Measurements from ENCODE around the gene PSG11. TPM values are rescaled to one million over a fixed set of nuclear protein-coding genes. Genes with fewer than 3 reads are reported as not detected.
"Not testable (repeated sequence)": the region's sequence is repeated elsewhere in the genome, so short reads cannot be mapped to it uniquely, and the experiment has no call there.

Gene PSG11
- 0.43 TPM in 1 of 2 replicates, not detected in the other for total RNA-seq

DNA sequence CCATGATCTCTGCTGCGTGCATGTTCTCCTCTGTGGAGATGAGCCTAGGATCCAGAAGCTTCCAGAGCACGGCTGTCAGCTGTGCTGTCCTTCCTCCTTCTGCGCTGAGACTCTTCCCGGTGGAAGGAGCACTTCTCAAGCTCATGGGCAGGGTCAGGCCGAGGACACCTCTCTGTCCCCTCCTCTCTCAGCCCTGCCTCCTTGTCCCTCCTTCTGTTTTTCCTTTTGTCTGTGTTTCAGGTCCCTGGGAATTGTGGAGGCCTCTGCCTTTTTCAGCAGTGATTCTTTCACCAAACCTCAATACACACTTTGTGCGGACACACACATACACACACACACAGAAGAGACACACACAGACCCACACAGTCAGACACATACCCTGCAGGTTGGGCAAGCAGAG is at the start of gene PSG11:
Gene PSG11 (minus strand): TSS at position 101 of the 400 bp plus-strand sequence. CDS start 97 bp downstream, at position 4.
- not testable (repeated sequence) for H3K4me3 ChIP-seq (ENCODE audit: low read depth, low read length); DNase-seq (ENCODE audit: low read depth)

DNA sequence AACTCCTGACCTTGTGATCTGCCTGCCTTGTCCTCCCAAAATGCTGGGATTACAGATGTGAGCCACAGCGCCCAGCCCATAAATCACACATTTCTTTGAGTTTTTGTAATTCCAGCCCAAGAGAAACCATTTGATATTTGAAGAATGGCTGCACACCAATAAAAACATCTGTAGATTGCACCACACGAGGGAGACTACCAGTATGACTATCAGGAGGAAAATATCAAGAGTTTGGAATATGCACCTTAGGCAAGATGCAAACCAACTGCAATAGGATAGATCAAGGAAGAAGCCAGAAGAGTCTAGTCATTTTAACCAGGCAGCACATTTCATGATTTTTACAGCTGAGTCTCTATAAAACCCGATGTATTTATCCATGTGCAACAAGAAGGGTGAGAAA is 36.1 kb upstream of the PSG11 start:
- DNase-seq (ENCODE audit: low read depth); H3K4me3 ChIP-seq (ENCODE audit: low read depth, low read length): not testable (repeated sequence)

DNA sequence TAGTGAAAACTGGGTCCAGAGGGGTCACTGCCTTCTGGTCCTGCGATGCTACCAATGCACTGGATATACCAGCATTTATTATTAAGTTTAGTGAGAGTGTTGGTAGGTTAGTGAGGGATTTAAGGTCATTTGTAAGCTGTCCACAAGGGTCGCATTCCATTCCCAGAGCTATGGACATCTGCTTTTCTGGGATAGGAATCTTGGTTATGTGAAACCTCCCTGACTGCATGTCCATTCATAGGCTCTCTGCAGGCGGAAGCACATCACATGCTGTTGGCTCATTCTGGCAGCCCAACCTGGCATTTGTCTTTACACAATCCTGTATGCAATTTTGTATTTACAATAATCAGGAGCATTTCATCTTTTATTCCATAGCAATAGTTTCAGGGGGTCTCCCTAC is 35.1 kb upstream of the PSG11 start:
- not testable (repeated sequence) for H3K4me3 ChIP-seq (ENCODE audit: low read depth, low read length)
- DNase-seq (ENCODE audit: low read depth): peak; percentile 32

DNA sequence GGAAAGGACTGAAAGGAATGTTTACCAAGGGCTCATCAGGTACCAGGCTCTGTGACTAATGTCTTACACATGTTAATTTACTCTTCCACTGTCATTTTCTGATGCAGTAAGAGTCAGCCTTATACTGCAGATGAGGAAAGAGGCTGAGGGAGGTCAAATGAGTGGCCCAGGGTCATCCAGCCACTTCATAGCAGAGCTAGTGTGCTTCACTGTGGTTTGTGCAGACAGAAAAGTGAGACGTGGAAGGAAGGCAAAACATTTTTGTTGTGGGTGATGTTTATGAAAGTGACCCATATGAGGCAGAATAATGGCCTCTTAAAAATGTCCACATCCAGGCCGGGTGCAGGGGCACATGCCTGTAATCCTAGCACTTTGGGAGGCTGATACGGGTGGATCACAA is 34.0 kb upstream of the PSG11 start:
- not testable (repeated sequence) for H3K4me3 ChIP-seq (ENCODE audit: low read depth, low read length)
- DNase-seq (ENCODE audit: low read depth): peak; percentile 47

DNA sequence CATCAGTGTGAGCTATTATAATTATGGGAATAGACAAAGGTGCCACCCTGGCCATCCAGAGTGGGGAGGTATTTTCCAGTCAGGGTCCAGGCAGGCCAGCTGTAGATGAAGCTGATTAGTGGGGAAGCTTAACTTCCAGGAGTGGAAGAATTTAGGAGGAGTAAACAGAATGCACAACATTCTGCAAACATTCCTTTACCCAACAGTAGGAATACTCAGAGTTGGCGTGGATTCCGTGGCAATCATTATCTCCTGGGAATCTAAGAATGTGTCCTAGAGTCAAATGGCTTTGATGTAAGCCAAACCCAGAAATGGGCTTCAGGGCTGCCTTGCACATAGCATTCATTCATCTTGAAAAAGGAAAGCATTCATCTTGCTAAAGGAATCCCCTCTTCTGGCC is 33.2 kb upstream of the PSG11 start:
- not testable (repeated sequence) for H3K4me3 ChIP-seq (ENCODE audit: low read depth, low read length)
- peak; percentile 32 for DNase-seq (ENCODE audit: low read depth)

DNA sequence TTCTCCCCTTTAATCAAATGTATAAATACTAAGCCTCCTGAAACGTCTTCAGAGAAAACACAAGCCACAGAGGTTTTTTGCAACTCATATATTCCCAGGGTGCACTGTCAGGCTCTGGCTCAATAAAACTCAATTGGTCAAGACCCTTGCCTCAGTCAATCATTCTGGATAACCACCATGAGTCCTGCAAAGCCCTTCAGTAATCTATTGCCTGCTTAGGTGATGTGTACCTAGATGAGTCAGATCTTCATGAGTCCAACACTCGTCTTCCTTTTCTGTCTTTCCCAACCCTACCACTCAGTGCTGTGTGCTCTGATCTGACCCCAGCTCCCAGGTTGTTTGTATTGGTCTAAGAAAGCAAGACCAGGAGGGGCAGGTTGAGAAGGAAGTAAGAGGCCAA is 32.2 kb upstream of the PSG11 start:
- not testable (repeated sequence) for DNase-seq (ENCODE audit: low read depth); H3K4me3 ChIP-seq (ENCODE audit: low read depth, low read length)

DNA sequence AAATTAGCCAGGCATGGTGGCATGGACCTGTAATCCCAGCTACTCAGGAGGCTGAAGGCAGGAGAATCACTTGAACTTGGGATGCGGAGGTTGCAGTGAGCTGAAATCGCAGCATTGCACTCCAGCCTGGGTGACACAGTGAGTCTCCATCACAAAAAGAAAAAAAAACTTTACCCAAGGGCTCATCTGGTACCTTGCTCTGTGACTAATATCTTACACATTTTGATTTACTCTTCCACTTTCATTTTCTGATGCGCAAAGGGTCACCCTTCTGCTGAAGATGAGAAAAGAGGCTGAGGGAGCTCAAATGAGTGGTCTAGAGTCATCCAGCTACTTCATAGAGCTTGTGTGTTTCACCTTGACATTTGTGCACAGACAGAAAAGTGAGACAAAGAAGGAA is 21.7 kb upstream of the PSG11 start:
- DNase-seq (ENCODE audit: low read depth); H3K4me3 ChIP-seq (ENCODE audit: low read depth, low read length): not testable (repeated sequence)

DNA sequence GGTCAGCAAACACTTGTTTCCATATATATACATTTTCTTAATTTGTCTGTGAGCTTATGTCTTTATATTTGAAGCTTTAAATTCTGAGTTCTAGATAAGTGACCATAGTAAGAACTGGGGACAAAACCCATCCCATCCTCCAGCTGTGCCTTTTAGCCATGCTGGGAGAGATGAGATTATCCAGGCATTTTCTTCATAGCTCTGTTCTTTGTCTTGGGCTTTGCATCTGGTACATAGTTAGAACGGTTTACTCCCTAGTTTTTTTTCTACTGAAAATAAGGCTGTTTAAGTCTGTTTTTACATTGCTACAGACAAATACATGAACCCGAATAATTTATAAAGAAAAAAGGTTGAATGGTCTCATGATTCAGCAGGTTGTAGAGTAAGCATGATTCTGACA is 20.3 kb upstream of the PSG11 start:
- DNase-seq (ENCODE audit: low read depth); H3K4me3 ChIP-seq (ENCODE audit: low read depth, low read length): not testable (repeated sequence)

DNA sequence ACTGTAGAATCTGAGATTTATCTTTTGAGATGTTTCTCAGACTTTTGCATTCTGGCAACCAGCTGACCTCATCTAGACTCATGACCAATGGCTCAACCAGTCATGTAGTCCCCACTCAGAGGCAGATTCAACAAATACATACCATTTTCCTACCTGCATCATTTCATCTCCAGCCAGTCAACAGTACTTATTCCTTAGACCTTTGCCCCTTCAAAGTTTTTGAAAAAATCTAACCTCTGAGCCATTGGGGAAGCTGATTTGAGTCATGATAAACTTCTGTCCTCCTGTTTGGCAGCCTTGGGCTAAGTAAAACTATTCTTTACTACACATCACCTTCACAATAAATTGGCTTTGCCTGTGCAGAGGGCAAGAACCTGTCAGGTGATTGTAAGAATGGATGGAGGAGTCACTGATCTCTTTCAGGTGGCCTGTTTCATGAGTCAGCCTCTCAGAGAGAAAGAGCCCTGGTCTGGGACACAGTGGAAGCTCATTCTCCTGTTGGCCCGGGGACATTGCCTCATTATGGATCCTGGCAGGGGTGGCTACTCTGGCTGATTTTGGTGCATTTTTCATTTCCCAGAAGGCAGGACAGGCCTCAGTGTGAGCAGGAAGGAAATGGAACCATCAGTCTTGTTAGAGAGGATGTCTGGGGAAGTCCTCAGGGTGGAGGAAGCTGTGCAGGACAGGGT is 17.4 kb upstream of the PSG11 start:
- DNase-seq (ENCODE audit: low read depth); H3K4me3 ChIP-seq (ENCODE audit: low read depth, low read length): not testable (repeated sequence)

DNA sequence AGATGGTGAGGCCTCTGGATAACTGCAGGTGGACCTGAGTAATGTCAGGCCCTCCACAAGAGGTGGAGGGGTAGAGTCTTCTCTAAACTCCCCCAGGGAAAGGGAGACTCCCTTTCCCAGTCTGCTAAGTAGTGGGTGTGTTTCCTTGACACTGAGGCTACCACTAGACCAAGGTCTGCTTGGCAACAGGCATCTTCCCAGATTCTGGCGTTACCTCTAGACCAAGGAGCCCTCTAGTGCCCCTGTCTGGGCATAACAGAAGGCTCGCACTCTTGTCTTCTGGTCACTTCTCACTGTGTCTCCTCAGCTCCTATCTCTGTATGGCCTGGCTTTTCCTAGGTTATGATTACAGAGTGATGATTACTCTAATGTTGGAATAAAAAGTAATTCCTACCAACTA is 5.4 kb upstream of the PSG11 start:
- TF ChIP-seq, protein P1, sequence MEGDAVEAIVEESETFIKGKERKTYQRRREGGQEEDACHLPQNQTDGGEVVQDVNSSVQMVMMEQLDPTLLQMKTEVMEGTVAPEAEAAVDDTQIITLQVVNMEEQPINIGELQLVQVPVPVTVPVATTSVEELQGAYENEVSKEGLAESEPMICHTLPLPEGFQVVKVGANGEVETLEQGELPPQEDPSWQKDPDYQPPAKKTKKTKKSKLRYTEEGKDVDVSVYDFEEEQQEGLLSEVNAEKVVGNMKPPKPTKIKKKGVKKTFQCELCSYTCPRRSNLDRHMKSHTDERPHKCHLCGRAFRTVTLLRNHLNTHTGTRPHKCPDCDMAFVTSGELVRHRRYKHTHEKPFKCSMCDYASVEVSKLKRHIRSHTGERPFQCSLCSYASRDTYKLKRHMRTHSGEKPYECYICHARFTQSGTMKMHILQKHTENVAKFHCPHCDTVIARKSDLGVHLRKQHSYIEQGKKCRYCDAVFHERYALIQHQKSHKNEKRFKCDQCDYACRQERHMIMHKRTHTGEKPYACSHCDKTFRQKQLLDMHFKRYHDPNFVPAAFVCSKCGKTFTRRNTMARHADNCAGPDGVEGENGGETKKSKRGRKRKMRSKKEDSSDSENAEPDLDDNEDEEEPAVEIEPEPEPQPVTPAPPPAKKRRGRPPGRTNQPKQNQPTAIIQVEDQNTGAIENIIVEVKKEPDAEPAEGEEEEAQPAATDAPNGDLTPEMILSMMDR (IDR thresholded peaks at IDR 0.05; ENCODE audit: insufficient read depth, low read depth, low read length): peak; percentile 55
- DNase-seq (ENCODE audit: low read depth): peak; percentile 50
- H3K4me3 ChIP-seq (ENCODE audit: low read depth, low read length): not testable (repeated sequence)

DNA sequence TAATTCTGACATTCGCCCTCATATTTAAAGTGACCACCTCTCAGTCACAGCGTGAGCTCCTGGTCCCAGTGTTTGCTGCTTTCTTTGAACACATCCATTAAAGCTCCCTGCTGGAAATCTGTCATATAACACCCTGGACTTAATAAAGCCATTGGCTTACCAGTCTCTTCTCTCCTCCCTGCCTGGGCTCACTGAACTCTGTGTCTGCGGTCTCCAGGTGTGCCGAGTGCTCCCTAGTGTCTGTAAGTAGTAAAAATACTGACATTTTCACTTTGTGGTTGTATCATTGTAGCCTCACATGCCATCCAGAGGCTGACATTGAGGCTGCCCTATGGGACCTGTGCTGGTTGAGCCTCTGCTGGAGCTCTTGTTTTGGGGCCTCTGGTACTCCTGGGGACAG is 2.6 kb upstream of the PSG11 start:
- no peak overlapping the region for H3K4me3 ChIP-seq (ENCODE audit: low read depth, low read length)
- TF ChIP-seq, protein P1 (IDR thresholded peaks at IDR 0.05; ENCODE audit: insufficient read depth, low read depth, low read length): no peak
- no peak for DNase-seq (ENCODE audit: low read depth)

DNA sequence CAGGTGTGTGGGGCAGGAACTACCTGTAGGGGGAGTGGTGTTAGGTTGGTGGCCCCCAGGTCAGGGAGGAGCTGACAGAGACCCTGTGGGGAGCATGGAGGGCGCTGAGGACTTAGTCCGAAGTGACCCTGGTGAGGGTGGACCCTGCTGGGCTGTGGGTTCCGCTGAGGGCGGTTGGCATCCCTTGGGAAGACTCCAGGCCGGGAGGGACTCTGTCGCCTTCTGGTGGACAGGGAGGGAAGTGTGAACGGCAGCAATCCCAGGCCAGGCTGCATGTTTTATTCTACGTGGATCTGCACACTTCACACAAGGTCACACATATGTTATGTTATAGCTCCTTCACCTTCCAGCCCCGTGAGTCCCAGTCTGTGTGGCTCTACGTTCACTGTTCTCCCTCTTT is 1.7 kb upstream of the PSG11 start:
- TF ChIP-seq, protein P1 (IDR thresholded peaks at IDR 0.05; ENCODE audit: insufficient read depth, low read depth, low read length): peak; percentile 42
- not testable (repeated sequence) for DNase-seq (ENCODE audit: low read depth); H3K4me3 ChIP-seq (ENCODE audit: low read depth, low read length)

DNA sequence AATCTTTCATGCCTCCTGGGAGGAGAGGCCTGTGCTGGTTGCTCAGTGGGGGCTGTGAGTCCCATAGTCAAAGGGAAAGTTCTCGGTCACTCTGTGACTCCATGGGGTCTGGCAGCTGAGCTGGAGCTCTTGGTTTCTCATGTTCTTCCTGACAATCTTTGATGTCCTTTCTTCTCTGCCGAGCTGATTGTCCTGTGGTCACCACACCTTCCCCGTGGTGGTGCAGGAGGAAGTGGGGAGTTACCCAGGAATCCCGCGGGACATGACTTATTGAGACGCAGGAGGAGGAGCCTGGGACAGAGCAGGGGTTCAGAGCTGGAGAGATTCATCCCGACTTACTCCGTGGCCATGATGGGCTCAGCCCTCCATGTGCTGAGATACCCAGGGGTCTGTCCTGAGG is 792 bp upstream of the PSG11 start:
- not testable (repeated sequence) for H3K4me3 ChIP-seq (ENCODE audit: low read depth, low read length); DNase-seq (ENCODE audit: low read depth)

DNA sequence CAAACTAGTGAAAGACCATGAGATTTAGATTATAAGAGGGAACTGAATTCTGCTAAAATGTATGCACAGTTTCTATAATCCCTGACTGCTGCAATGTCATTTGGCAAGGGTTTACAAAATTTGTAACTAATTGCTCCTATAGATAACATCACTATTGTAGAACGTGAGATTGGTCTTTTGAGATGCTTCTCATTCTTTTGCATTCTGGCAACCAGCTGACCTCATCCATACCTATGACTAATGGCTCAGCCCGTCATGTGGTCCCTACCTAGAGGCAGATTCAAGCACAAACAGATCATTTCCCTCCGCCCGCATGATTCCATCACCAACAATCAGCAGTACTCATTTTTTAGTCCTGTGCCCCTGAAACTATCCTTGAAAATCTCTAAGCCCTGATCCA is 4.2 kb downstream of the PSG11 start:
- DNase-seq (ENCODE audit: low read depth): peak; percentile 75
- H3K4me3 ChIP-seq (ENCODE audit: low read depth, low read length): not testable (repeated sequence)

DNA sequence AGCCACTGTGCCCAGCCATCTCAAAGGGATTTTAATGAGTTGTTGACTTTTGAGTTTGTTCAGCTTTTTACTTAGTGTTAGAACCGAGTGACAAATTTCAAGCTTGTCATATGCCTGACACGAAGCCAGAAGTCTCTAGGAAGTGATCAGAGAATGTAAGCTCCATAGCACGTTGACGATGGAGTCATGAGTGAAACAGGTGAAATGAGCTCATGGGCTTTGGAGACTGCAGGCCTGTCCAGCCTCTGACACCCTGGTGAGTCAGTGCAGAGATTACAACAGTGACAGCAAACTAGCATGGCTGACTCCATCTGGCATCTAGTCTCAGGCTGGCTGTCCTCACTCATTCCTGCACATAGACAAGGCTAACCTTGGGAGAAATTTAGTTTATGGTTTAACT is 4.6 kb downstream of the PSG11 start:
- not testable (repeated sequence) for H3K4me3 ChIP-seq (ENCODE audit: low read depth, low read length)

More for the DNA sequence above, 4.6 kb downstream of the PSG11 start:
- peak; percentile 81 for DNase-seq (ENCODE audit: low read depth)

All from fibroblast of villous mesenchyme (primary cell).